ENCODE measurements around the gene GOLM1.
"Not testable (repeated sequence)": the region's sequence is repeated elsewhere in the genome, so short reads cannot be mapped to it uniquely, and the experiment has no call there.

Gene GOLM1

DNA sequence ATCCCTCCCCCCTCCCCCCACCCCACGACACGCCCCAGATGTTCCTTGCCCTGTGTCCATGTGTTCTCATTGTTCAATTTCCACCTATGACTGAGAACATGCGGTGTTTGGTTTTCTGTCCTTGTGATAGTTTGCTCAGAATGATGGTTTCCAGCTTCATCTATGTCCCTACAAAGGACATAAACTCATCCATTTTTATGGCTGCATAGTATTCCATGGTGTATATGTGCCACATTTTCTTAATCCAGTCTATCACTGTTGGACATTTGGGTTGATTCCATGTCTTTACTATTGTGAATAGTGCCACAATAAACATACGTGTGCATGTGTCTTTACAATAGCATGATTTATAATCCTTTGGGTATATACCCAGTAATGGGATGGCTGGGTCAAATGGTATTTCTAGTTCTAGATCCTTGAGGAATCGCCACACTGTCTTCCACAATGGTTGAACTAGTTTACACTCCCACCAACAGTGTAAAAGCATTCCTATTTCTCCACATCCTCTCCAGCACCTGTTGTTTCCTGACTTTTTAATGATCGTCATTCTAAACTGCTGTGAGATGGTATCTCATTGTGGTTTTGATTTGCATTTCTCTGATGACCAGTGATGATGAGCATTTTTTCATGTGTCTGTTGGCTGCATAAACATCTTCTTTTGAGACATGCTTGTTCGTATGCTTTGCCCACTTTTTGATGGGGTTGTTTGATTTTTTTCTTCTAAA is 51.2 kb downstream of the GOLM1 start:
- H3K4me3 ChIP-seq (ENCODE audit: low read depth, low read length); DNase-seq (ENCODE audit: low read depth): not testable (repeated sequence)

DNA sequence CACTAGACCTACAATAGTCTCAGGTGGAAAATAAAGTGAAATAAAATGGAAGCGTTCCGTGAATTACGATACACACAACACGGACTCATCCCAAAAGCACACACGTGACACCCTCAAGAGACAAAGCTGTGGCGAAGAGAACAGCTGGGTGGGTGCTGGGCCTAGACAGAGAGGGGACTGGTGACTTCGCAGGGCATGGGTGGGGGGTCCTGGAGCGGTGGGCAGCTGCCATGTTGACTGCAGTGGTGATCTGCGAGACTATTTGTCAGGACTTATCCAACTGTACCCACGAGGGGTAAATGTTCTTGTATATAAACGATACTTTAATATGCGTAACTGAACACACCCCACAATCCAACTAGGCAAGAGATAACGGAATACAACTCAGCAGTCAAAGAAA is 52.0 kb downstream of the GOLM1 start:
- DNase-seq (ENCODE audit: low read depth), result no peak
- H3K4me3 ChIP-seq (ENCODE audit: low read depth, low read length), result no peak overlapping the region

DNA sequence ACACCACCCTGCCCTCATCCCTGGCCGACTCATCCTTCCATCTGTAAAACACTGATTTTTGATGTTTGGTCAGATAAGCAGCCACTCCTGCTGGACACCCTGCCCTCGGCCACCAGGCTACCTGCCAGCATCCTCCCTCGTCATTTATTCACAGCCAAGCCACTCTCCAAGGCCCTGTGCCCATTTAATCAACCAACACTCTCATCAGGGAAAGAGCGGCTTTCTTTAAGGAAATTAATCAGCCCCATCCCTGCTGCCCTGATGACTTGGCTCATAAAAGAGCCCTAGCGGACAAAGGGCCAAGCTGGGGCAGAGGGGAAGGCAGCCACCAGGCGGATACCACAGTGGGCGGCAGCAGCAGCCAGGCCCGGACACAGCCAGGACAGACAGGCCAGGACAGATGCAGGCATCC is 52.4 kb downstream of the GOLM1 start:
- H3K4me3 ChIP-seq (ENCODE audit: low read depth, low read length), result no peak overlapping the region
- no peak for DNase-seq (ENCODE audit: low read depth)

DNA sequence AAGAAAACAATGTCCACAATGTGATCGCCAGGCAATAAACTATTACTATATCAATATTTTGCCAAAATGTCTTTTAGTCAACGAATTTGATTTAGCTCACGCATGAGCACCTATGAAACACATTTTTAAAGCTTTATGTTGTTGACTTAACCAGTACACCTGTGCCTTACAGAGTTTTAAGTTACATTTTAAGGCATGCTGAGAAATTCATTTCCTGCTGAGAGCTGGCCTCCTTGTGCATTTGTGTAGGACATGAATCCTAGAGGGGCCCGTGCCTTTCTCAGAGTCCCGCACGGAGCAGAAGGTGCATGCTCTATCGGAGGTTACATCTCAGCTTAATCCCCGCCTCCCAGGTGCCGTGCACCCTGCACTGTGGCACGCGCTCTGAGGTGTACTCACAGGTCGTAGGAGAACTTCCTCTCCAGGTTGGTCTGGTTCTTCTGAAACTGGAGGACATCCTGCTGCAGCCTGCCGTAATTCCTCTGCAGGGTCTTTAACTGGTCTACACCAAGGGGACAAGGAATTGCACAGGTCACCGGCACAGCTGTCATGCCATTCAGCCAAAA is 53.2 kb downstream of the GOLM1 start:
- DNase-seq (ENCODE audit: low read depth), result no peak
- no peak overlapping the region for H3K4me3 ChIP-seq (ENCODE audit: low read depth, low read length)

DNA sequence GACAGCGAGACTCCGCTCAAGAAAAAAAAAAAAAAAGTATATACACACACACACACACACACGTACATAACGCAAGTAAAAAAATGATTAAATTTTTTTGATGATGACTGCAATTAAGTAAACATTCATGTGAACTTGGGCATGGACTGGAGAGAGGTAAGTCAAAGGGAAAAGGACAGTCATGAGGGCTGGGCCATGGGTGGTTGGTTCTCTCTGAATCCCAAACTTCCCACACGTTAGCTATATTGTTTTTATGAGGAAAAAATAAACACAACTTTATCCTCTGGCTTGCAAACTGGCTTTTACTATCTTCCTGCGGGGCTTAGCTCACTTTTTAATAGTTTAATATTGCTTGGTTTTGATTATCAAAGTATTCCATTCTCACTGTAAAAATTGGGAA is 53.7 kb downstream of the GOLM1 start:
- no peak for DNase-seq (ENCODE audit: low read depth)
- no peak overlapping the region for H3K4me3 ChIP-seq (ENCODE audit: low read depth, low read length)

DNA sequence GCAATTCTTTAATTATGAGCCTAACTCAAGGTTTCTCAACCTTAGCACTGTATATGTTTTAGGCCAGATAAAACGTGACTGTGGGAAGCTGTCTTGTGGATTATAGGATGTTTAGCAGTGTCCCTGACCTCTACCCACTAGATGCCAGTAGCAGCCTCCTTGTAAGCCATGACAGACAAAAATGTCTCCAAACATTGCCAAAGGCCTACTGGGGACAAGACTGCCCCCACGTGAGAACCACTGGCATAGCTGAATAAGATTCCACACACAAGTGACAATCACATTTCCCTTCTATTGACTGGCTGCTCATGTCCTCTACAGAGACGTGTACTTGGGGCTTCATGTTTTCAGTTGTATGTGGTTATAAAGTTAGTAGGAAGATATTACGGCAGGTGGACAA is 55.4 kb downstream of the GOLM1 start:
- DNase-seq (ENCODE audit: low read depth), result no peak
- no peak overlapping the region for H3K4me3 ChIP-seq (ENCODE audit: low read depth, low read length)

DNA sequence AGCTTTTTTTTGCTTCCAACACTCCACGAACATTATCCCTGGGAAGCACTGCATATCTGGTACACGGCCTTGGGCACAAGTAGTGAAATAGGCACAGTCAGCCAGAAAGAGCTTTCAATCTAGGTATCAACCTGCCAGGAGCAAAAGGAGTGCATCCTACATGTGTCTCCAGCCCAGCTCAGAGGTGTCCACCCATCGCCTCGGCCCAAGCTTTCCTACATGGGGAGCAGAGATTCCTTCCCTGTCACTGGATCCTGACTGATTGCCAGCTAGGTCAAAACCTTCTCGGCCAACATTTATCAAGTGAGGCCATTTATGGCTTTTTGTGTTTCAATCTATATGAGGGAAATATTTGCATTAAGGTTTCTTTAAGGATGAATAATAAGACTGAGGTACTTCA is 55.8 kb downstream of the GOLM1 start:
- no peak for DNase-seq (ENCODE audit: low read depth)
- no peak overlapping the region for H3K4me3 ChIP-seq (ENCODE audit: low read depth, low read length)

DNA sequence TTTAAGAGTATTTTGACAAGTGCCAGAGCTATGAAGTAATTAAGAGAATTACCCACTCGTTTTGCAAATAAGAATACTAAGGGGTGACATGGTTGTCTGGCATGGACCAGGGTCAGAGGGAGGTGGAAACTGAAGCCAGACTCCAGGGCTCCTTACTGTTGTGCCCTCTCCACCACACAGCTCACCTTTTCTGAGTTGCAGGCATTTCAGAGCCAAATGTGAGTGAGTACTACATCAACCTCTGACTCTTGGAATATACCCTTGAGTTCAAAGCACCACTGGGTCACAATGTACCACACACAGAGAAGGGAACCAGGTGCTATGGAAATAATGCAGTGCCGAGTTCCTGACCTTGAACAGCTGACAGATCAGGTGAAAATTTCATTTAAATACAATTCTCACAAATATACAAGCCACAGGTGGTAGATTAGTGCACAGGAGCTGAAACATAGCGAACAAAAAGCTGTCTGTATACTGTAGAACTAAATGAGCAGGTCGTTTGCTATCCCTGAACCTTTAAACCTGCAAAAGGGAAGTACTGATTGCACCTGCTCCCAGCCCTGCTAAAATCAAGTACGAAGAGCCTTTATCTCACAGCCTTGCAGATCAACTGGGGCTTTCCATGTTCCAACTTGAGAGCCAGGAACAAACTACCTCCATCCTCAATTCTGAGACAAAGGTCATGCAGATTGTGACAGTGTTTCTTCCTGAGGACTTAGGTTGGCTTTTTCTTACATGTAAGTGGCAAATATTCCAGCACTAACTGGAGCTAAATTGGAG is 57.0 kb downstream of the GOLM1 start:
- DNase-seq (ENCODE audit: low read depth), result no peak
- no peak overlapping the region for H3K4me3 ChIP-seq (ENCODE audit: low read depth, low read length)

DNA sequence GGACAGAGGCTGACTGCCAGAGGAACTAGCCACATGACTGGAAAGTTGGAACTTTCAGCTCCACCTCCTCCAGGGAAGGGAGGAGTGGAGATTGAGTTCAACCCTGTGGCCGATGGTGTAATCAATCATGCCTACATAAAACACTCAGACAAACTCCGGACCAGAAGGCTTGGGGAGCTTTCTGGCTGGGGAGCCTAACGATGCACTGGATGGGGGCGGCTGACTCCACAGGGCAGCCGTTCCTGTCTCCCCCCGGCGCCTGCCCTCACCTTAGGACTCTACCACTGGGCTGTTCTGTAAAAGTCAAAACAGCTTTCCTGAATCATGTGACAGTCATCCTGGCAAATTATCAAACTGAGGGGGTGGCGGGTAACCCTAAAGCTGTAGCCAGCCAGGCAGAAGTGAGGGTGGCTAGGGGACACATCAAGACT is 58.0 kb downstream of the GOLM1 start:
- H3K4me3 ChIP-seq (ENCODE audit: low read depth, low read length), result no peak overlapping the region
- DNase-seq (ENCODE audit: low read depth), result peak; percentile 41

DNA sequence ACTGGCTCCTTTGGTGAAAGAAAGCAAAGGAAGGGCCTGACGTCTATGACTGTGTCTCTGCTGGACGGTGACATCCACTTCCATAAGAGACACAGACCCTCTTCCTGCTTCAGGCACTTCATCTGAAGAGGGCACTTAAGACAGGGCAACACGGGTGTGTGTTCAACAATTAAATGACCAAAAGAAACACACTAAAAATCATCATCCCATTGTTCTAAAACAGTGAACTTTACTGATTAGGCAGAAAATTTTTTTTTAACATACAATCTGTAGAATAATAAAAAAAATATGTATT is 58.5 kb downstream of the GOLM1 start:
- no peak for DNase-seq (ENCODE audit: low read depth)
- no peak overlapping the region for H3K4me3 ChIP-seq (ENCODE audit: low read depth, low read length)

DNA sequence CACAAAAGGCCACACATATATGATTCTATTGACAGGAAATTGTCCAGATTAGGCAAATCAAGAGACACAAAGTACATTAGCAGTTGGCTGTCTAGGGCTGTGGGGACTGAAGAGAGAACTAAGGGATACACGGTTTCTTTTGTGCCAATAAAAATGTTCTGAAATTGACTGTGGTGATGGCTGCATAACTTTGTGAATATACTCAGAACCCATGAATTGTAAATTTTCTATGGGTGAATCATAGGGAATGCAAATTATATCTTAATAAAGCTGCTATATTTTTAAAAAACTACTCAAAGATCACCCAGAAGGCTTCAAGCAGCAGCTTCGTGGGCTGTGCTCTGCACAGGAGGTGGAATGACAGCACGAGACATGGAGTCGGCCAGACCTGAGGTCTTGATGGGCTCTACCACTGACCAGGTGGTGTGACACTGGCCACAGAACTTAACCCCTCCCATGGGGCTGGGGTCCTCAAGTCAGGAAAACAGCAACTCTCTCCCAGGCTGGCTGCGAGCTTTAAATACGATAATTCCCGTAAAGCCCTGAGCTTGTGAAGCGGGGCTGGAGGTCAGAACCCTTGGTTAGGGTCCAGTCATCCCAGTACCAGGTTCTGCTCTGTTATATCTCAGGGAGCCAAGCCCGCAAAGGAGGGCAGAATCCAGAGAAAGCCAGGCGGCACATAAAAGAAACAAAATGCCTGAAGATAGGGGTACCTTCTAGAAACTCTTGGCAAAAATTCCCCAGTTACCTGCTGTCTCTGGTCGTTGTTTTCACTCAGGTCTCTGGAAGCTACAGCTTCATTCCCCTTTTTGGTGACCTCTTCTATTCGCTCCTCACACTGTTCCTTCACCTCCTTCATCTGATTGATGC is 59.1 kb downstream of the GOLM1 start:
- H3K4me3 ChIP-seq (ENCODE audit: low read depth, low read length), result no peak overlapping the region
- DNase-seq (ENCODE audit: low read depth), result no peak

DNA sequence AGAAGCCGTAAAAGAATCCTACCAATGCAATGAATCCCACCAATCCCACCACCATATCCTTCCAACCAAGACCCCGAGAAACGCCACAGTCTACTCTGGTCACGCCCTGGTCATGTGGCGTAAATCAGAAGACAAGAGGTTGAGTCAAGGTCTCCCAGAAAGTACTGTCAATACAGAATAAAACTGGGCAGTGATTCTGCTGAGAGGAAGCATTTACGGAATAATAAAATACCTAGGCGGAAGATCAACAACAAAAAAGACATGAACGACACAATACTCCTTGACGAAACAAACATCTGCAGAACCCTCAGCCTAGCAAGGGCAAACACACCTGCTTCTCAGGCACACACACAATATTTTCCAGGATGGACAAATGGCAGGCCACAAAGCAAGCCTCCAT is 62.8 kb downstream of the GOLM1 start:
- H3K4me3 ChIP-seq (ENCODE audit: low read depth, low read length), result no peak overlapping the region

DNA sequence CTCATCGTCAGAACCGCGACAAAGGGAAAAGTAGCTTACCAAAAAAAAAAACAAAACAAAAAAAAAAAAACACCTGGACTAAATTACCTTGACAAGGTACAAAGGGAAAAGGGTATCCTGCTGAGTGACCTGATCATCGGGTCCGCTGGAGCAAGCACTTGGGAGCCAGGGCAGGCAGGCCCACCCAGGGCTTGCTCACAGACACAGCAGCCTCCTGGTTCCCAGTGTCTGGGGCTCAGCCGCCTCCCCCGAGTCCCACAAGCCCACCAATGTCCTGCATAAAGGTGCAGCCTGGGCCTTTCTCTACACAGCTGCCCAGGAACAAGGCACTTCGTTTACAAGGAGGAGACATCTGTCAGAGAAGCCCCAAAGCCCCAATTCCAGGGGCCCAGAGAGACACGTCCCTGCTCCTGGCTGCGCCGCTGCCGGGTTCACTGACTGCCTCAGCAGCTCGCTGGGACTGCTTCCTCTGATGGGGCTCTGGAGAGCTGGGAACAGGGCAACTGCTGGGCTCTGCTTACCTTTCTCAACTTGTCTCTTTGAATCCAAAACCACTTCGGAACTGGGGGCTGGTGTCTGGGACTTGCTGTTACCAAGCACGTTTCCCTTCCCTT is 63.4 kb downstream of the GOLM1 start:
- H3K4me3 ChIP-seq (ENCODE audit: low read depth, low read length), result no peak overlapping the region
- no peak for DNase-seq (ENCODE audit: low read depth)

More for the DNA sequence above, 62.8 kb downstream of the GOLM1 start:
- no peak for DNase-seq (ENCODE audit: low read depth)

DNA sequence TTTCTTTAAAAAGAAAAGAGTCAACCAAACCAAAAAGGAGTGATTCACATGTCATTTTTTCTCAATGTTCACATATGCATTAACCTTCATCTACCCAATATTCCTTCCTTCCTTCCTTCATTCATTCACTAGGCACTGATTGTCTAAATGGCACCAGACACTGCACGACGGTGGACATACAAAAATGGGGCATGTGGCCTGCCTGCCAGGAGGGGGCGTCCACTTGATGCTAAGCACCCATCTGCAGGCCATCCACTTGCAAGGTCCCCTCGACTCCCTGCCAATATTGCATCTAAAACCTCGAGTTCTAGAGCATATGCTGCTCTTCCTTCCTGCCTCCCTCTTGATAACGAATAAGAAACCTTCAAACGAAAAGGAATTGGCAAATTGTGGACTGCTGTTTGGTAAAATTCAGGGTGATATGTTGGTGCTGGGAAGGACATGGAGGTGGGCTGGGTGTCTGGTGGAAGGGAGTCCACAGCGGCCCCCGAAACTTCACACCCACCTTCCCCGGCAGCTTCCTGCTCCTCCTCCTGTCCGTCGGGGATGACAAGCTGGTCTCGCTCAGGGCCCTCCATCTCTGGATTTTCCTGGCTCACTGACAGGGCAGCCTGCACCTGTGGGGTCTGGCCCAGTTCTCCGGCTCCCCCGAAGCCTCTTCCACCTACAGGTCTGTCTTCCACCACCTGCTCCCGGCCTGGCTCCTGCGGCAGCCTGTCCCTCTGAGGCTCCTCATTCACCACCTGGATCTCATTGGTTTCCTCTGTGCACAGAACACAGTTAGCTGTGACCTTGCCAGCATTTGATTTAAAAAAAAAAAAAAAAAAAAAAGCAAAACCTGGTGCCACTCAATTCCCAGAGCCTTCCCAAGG is 64.3 kb downstream of the GOLM1 start:
- no peak overlapping the region for H3K4me3 ChIP-seq (ENCODE audit: low read depth, low read length)
- DNase-seq (ENCODE audit: low read depth), result peak; percentile 12

DNA sequence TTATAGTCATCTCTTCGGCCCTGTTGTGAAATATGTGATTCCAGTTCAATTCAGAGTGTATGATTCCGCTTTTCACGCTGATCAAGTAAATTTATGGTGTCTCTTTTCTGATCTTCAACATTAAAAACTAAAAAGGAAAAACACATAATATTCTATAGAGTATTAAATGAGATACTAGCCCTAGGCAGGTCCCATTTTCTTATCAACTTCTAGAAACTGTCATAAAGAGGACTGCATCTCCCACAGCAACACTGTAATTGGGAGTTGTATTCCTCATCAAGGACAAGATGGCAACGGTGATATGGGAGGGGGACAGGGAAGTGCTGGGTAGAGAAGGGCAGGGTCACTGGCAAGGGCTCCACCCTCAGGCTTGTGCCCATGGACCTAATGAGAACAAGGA is 71.6 kb downstream of the GOLM1 start:
- DNase-seq (ENCODE audit: low read depth), result no peak
- no peak overlapping the region for H3K4me3 ChIP-seq (ENCODE audit: low read depth, low read length)

DNA sequence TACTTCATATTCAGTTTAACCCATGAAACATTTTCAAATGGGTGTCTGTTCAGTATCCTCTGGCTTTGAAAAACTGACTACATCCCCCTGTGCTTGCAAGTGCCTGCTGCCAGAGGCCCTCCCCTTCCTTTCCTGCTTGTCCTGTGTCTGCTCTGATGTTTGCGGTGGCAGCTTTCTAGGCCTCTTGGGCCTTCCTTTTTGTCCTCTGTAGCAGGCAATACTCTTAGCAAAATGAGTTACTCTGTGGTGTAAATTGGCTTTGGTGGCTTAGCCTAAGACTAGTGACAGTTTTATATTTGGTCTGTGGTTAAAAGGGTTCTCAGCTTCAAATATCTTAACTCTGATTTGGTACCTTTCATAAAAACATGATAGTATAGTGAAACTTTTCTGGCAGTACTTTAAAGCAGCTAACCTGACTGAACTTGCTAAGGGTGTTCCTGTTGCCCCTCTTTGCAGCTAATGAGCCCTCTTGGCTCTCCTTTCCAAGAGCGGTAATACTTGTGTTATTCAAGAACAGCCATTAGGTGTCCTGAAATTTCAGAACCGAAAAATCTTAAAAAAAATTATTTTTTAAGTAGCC is 76.6 kb downstream of the GOLM1 start:
- DNase-seq (ENCODE audit: low read depth), result no peak
- H3K4me3 ChIP-seq (ENCODE audit: low read depth, low read length), result no peak overlapping the region

DNA sequence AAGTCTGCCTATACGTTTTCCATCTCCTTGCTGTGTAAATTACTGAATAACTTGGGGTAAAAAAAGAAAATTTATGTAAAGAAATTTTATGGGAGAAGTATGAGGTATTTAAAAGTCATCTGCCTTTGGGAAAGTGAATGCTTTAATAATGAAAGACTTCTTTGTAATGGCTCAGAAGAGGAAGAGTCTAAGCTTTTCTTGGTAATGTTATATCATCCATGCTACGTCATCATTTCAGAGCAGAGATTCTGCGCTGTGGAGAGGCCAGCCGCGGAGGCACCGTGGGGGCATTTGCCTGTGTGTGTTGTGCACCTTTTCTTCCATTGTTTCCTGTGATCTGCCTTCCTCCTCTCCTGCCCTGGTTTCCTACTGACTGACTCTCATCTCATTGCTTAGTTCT is 78.2 kb downstream of the GOLM1 start:
- DNase-seq (ENCODE audit: low read depth), result no peak
- no peak overlapping the region for H3K4me3 ChIP-seq (ENCODE audit: low read depth, low read length)

DNA sequence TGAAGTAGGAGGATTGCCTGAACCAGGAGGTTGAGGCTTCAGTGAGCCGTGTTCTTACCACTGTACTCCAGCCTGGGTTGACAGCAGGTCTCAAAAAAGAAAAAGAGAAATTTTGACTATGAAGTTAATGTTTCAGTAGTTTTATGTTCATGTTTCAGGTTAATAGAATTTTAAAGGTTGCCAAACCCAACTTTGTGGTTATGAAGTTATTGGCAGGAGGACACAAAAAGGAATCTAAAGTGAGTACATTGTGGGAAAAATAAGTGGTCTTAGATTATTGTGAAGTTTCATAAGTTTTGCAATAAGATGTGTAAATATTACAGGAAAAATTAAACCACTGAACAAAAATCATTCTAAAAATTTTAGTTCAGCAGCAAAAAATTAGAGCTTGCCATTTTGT is 78.6 kb downstream of the GOLM1 start:
- no peak overlapping the region for H3K4me3 ChIP-seq (ENCODE audit: low read depth, low read length)
- no peak for DNase-seq (ENCODE audit: low read depth)

Measured in skeletal muscle cell (primary cell).